ENCODE results near the gene CDC42BPB.

The CDC42BPB gene

GRCh38 chr14:102885737-102886447, 171.5 kb downstream of the CDC42BPB start:
- TF ChIP-seq, protein P1, sequence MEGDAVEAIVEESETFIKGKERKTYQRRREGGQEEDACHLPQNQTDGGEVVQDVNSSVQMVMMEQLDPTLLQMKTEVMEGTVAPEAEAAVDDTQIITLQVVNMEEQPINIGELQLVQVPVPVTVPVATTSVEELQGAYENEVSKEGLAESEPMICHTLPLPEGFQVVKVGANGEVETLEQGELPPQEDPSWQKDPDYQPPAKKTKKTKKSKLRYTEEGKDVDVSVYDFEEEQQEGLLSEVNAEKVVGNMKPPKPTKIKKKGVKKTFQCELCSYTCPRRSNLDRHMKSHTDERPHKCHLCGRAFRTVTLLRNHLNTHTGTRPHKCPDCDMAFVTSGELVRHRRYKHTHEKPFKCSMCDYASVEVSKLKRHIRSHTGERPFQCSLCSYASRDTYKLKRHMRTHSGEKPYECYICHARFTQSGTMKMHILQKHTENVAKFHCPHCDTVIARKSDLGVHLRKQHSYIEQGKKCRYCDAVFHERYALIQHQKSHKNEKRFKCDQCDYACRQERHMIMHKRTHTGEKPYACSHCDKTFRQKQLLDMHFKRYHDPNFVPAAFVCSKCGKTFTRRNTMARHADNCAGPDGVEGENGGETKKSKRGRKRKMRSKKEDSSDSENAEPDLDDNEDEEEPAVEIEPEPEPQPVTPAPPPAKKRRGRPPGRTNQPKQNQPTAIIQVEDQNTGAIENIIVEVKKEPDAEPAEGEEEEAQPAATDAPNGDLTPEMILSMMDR (IDR thresholded peaks at IDR 0.05) = no peak

- TF ChIP-seq, protein P1 (IDR thresholded peaks at IDR 0.05) = no peak
These were observed 173.8 kb downstream of the CDC42BPB start for GRCh38 chr14:102883554-102883953.

DNA sequence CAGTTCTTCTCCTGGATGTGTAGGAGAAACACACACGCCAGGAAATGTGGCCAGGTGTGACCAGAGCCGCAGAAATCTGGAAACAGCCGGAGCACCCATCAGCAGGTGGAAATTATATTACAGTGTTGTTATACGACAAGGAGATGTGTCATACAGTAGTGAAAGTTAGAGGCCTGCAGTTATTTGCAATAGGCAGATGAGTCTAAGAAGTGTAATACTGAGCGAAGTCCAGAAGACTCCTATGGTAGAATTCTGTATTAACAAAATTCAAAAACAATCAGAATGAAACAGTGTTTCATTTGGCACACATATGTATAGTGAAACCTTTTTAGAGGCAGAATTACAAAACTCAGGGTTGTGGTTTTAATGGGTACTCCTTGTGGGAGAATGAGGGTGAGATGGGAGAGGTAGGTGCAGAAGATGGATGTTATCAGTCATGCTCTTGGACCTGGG, 174.2 kb downstream of the CDC42BPB start:
- TF ChIP-seq, protein P1 (IDR thresholded peaks at IDR 0.05) = no peak

Data from LNCAP (cell line).